ENCODE measurements around the gene ADAMTS3.
A peak's percentile ranks its signal among the peaks of the same experiment; 100 is the strongest.

- TF ChIP-seq CTCF (IDR thresholded peaks at IDR 0.05), result peak; percentile 10
- no peak for TF ChIP-seq EZH2 (IDR thresholded peaks at IDR 0.05; ENCODE audit: borderline replicate concordance, insufficient read depth, low read depth, low read length, poor library complexity, severe bottlenecking)
Measured at GRCh38 chr4:72366601-72367000, 202.4 kb downstream of the ADAMTS3 start.
